ENCODE results near the gene MED23.

The MED23 gene

DNA sequence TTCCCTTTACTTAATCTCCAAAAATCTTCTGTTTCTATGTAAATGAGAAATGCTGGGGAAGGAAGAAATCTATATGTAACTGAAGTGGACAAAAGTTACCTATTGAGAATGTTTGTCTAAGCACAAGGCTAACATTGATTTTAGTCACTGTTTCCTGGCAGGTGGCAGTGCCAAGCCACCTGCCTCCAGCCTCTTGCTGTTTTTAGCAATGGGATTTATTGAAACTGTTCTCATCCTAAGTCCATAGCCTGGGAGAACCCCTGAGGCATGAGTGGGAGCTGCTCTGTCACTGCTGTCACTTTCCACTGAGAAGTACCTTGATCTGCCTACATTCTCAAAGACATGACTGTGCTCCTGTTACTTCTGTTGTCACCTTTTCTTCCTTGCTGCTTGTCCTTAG is 23.7 kb upstream of the MED23 start:
- in situ Hi-C loops (cut with HindIII; ENCODE audit: low sequenced_read_pairs), result no loop called here
- DNase-seq (ENCODE audit: low read depth), result no peak
- no peak overlapping the region for H3K4me3 ChIP-seq (ENCODE audit: low read depth, low read length)
- no peak for TF ChIP-seq CTCF (IDR thresholded peaks at IDR 0.05; ENCODE audit: low read depth, low read length, missing control alignments)

DNA sequence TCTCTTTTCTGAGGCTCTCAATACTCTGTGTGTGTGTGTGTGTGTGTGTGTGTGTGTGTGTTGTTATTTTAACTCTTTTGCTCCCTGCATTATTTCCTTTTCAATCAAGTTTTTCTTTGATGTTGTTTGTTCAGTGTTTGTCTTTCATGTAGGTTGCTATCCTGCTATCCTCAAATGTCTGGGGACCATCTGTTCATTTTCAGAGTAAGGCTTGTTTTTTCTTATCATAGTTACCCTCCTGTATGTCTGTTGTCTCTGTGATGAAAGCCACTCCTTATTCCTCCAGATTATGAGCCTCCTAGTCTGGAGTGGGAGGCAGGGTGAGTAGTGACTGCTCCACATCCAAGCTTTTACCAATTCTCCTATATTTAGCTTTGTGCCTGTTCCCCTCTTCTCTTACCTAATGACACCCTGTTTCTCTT is 18.2 kb upstream of the MED23 start:
- H3K4me3 ChIP-seq (ENCODE audit: low read depth, low read length), result no peak overlapping the region
- no peak for DNase-seq (ENCODE audit: low read depth)
- TF ChIP-seq CTCF (IDR thresholded peaks at IDR 0.05; ENCODE audit: low read depth, low read length, missing control alignments), result no peak
- in situ Hi-C loops (cut with HindIII; ENCODE audit: low sequenced_read_pairs), result no loop called here

DNA sequence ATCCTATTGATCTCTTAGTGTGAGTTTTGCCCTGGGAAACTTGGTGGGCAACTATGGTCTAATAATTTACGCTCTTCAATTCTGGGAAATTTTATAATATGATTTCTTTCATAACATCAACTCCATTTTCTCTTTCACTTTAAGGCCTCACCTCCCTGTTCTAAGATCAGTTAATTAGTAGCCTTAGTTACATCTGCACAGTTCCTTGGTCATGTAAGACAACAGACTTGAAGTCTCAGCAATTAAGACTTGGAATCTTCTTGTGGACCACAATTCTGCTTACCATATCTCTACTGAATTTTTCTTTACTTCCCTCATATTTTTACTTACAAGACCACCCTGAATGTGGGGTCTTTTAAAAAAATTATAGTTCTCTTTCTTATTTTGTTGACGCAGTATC is 17.8 kb upstream of the MED23 start:
- DNase-seq (ENCODE audit: low read depth), result no peak
- no peak for TF ChIP-seq CTCF (IDR thresholded peaks at IDR 0.05; ENCODE audit: low read depth, low read length, missing control alignments)
- in situ Hi-C loops (cut with HindIII; ENCODE audit: low sequenced_read_pairs), result no loop called here
- no peak overlapping the region for H3K4me3 ChIP-seq (ENCODE audit: low read depth, low read length)

DNA sequence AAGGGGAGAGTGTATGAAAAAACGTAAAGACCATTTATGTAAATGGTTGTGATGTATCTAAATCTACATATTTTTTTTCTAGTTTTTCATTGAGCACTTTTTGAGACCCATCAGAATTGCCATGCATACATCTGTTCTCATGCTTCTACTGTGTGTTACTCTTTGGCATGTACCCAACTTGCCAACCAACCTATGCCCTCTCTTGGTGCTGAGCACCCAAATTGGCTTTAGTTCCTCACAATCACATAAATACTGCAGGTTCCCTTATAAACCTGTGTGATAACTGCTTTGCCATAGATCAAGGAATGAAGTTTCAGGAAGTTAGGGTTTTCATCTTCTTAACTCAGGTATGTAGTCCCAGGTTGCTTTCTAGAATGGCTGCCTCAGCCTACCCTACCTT is 16.9 kb upstream of the MED23 start:
- in situ Hi-C loops (cut with HindIII; ENCODE audit: low sequenced_read_pairs), result no loop called here
- no peak overlapping the region for H3K4me3 ChIP-seq (ENCODE audit: low read depth, low read length)

GRCh38 chr6:131643855-131644460 is 15.9 kb upstream of the MED23 start:
- TF ChIP-seq CTCF (IDR thresholded peaks at IDR 0.05; ENCODE audit: low read depth, low read length, missing control alignments), result no peak
- in situ Hi-C loops (cut with HindIII; ENCODE audit: low sequenced_read_pairs), result no loop called here
- no peak overlapping the region for H3K4me3 ChIP-seq (ENCODE audit: low read depth, low read length)
- no peak for DNase-seq (ENCODE audit: low read depth)

More for the DNA sequence above, 16.9 kb upstream of the MED23 start:
- DNase-seq (ENCODE audit: low read depth), result no peak
- TF ChIP-seq CTCF (IDR thresholded peaks at IDR 0.05; ENCODE audit: low read depth, low read length, missing control alignments), result no peak

- no peak for TF ChIP-seq CTCF (IDR thresholded peaks at IDR 0.05; ENCODE audit: low read depth, low read length, missing control alignments)
- no peak for DNase-seq (ENCODE audit: low read depth)
- in situ Hi-C loops (cut with HindIII; ENCODE audit: low sequenced_read_pairs), result no loop called here
- no peak overlapping the region for H3K4me3 ChIP-seq (ENCODE audit: low read depth, low read length)
Observed at GRCh38 chr6:131642987-131643611, 15.1 kb upstream of the MED23 start.

Data from astrocyte of the cerebellum (primary cell).